SK-N-SH treated with all-trans-retinoic acid at 6 μM for 48 hours (cell line): ENCODE data around the gene PARD3.

Experiments used
- ATAC-seq: fragments of 200-7000 bp; cut with Tn5 transposase; 3 replicates; pipeline ENCODE4 v1.9.1; 2020; ENCODE audit warnings: mild to moderate bottlenecking, moderate library complexity
- ARNTL ChIP-seq: fragments of 450-650 bp; formaldehyde crosslinking; IDR thresholded peaks from 2 replicates; pipeline ENCODE4 v1.5.0; 2020; ENCODE audit warnings: low read depth, mild to moderate bottlenecking, moderate library complexity, borderline replicate concordance
- BACH2 ChIP-seq: fragments of 250-450 bp; sonication (Bioruptor Pico); IDR thresholded peaks from 2 replicates; pipeline ENCODE4 v1.9.0; 2021; ENCODE audit warnings: mild to moderate bottlenecking, borderline replicate concordance
- CSDC2 ChIP-seq: fragments of 250-450 bp; sonication (Bioruptor Pico); IDR thresholded peaks from 2 replicates; pipeline ENCODE4 v1.5.0; 2020; ENCODE audit warnings: mild to moderate bottlenecking, moderate library complexity
- ESRRG ChIP-seq: fragments of 250-450 bp; sonication (Bioruptor Pico); IDR thresholded peaks from 2 replicates; pipeline ENCODE4 v1.6.1; 2021; ENCODE audit warnings: mild to moderate bottlenecking
- GLIS3 ChIP-seq: fragments of 250-450 bp; sonication (Bioruptor Pico); IDR thresholded peaks from 2 replicates; pipeline ENCODE4 v1.5.0; 2020; ENCODE audit warnings: mild to moderate bottlenecking, moderate library complexity
- ISL1 ChIP-seq: fragments of 250-450 bp; sonication (Bioruptor Pico); IDR thresholded peaks from 2 replicates; pipeline ENCODE4 v2.1.2; 2022; ENCODE audit warnings: mild to moderate bottlenecking, moderate library complexity
- OSR1 ChIP-seq: fragments of 250-450 bp; sonication (Bioruptor Pico); IDR thresholded peaks from 2 replicates; pipeline ENCODE4 v1.8.0; 2022; ENCODE audit warnings: moderate library complexity, mild to moderate bottlenecking, inconsistent platforms
- PPARA ChIP-seq: fragments of 250-450 bp; sonication (Bioruptor Pico); IDR thresholded peaks from 2 replicates; pipeline ENCODE4 v1.5.0; 2020; ENCODE audit warnings: mild to moderate bottlenecking, borderline replicate concordance
- RARB ChIP-seq: fragments of 250-450 bp; sonication (Bioruptor Pico); IDR thresholded peaks from 2 replicates; pipeline ENCODE4 v1.8.0; 2021; ENCODE audit warnings: mild to moderate bottlenecking, moderate library complexity
- SNAI2 ChIP-seq: fragments of 250-450 bp; sonication (Bioruptor Pico); IDR thresholded peaks from 2 replicates; pipeline ENCODE4 v1.5.0; 2020; ENCODE audit warnings: mild to moderate bottlenecking, moderate library complexity
- TCF4 ChIP-seq: fragments of 250-450 bp; sonication (Bioruptor Pico); IDR thresholded peaks from 2 replicates; pipeline ENCODE4 v1.8.0; 2021; ENCODE audit warnings: mild to moderate bottlenecking, moderate library complexity, borderline replicate concordance
- ZFP30 ChIP-seq: fragments of 450-650 bp; formaldehyde crosslinking; IDR thresholded peaks from 2 replicates; pipeline ENCODE4 v1.5.0; 2022; ENCODE audit warnings: mild to moderate bottlenecking, moderate library complexity
- ZNF565 ChIP-seq: fragments of 450-650 bp; formaldehyde crosslinking; conservative IDR thresholded peaks from 2 replicates; pipeline ENCODE4 v1.5.0; 2020; ENCODE audit warnings: low read depth, mild to moderate bottlenecking, moderate library complexity
- TF ChIP-seq, protein P1 (sequence below): fragments of 250-450 bp; sonication (Bioruptor Pico); IDR thresholded peaks from 2 replicates; pipeline ENCODE4 v1.8.0; 2020; ENCODE audit warnings: mild to moderate bottlenecking, moderate library complexity, borderline replicate concordance
- TF ChIP-seq, protein P2 (sequence below): fragments of 250-450 bp; sonication (Bioruptor Pico); IDR thresholded peaks from 2 replicates; pipeline ENCODE4 v1.8.0; 2021; ENCODE audit warnings: low read depth, mild to moderate bottlenecking, moderate library complexity, borderline replicate concordance
- TF ChIP-seq, protein P3 (sequence below): fragments of 250-450 bp; sonication (Bioruptor Pico); IDR thresholded peaks from 2 replicates; pipeline ENCODE4 v1.5.0; 2020; ENCODE audit warnings: mild to moderate bottlenecking, moderate library complexity

The PARD3 gene

DNA sequence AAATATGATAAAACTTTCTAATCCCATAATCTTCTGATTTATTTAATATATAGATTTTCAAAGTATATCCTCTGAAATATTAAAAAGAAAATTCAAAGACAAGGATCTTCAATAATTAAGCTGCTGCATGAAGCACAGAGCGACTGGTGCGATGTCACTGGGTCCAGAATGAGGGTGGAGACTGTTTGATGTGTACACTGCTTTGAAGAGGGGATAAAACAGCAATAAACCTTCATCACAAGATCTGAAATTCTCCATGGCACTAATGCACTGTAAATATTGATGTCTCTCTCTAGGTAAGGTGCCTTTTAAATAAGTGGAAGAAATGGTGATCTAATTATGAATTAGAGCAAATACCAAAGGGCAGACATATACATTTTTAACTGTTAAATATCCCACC is 337.8 kb downstream of the PARD3 start (continued):
- TF ChIP-seq, protein P1, sequence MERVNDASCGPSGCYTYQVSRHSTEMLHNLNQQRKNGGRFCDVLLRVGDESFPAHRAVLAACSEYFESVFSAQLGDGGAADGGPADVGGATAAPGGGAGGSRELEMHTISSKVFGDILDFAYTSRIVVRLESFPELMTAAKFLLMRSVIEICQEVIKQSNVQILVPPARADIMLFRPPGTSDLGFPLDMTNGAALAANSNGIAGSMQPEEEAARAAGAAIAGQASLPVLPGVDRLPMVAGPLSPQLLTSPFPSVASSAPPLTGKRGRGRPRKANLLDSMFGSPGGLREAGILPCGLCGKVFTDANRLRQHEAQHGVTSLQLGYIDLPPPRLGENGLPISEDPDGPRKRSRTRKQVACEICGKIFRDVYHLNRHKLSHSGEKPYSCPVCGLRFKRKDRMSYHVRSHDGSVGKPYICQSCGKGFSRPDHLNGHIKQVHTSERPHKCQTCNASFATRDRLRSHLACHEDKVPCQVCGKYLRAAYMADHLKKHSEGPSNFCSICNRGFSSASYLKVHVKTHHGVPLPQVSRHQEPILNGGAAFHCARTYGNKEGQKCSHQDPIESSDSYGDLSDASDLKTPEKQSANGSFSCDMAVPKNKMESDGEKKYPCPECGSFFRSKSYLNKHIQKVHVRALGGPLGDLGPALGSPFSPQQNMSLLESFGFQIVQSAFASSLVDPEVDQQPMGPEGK (CRISPR knock-in tag): no peak
- TF ChIP-seq PPARA (CRISPR knock-in tag): no peak
- TF ChIP-seq, protein P2, sequence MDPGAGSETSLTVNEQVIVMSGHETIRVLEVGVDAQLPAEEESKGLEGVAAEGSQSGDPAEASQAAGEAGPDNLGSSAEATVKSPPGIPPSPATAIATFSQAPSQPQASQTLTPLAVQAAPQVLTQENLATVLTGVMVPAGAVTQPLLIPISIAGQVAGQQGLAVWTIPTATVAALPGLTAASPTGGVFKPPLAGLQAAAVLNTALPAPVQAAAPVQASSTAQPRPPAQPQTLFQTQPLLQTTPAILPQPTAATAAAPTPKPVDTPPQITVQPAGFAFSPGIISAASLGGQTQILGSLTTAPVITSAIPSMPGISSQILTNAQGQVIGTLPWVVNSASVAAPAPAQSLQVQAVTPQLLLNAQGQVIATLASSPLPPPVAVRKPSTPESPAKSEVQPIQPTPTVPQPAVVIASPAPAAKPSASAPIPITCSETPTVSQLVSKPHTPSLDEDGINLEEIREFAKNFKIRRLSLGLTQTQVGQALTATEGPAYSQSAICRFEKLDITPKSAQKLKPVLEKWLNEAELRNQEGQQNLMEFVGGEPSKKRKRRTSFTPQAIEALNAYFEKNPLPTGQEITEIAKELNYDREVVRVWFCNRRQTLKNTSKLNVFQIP (CRISPR knock-in tag): no peak
- TF ChIP-seq CSDC2 (CRISPR knock-in tag): no peak

DNA sequence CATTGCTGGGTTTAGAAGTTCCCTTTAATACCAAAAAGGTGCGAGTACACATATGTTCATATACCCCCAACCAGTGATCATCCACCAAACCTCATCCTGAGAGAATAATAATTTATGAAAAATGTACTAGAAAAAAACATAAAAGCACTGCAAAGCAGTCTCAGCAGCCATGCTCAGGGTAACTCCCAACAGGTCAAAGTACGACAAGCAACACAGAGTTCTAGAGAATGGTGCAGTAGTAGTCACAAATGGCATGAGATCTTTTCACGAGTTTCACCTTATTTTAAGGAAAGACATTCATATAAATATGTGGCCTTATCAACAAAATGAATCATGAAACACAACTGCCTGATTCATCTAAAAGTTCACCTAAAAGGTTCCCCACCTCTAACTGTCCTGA is 338.5 kb downstream of the PARD3 start:
- no peak for ATAC-seq
- TF ChIP-seq RARB (CRISPR knock-in tag): no peak
- TF ChIP-seq, protein P2 (CRISPR knock-in tag): no peak
- no peak for TF ChIP-seq ARNTL (CRISPR knock-in tag)

DNA sequence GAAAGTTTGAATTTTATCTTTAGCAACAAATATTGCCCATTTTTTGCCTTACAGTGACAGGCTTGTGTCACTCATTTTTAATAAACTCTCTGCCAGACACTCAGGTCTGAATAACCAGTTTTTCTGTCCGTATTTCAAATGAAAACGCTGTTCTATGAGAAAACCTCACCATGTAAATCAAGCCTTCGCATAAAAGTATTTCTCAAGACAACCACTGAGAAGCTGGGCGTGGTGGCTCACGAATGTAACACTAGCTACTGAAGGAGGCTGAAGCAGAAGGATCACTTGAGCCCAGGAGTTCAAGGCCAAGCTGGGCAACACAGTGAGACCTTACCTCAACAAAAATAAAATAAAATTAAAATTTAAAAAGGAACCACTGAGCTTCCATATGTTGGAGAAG is 339.3 kb downstream of the PARD3 start:
- no peak for ATAC-seq
- TF ChIP-seq OSR1 (CRISPR knock-in tag) (no peak), SNAI2 (CRISPR knock-in tag) (no peak), GLIS3 (CRISPR knock-in tag) (no peak), ISL1 (no peak), ARNTL (CRISPR knock-in tag) (no peak), CSDC2 (CRISPR knock-in tag) (no peak), ESRRG (CRISPR knock-in tag) (no peak), BACH2 (CRISPR knock-in tag) (no peak)
- TF ChIP-seq, protein P3, sequence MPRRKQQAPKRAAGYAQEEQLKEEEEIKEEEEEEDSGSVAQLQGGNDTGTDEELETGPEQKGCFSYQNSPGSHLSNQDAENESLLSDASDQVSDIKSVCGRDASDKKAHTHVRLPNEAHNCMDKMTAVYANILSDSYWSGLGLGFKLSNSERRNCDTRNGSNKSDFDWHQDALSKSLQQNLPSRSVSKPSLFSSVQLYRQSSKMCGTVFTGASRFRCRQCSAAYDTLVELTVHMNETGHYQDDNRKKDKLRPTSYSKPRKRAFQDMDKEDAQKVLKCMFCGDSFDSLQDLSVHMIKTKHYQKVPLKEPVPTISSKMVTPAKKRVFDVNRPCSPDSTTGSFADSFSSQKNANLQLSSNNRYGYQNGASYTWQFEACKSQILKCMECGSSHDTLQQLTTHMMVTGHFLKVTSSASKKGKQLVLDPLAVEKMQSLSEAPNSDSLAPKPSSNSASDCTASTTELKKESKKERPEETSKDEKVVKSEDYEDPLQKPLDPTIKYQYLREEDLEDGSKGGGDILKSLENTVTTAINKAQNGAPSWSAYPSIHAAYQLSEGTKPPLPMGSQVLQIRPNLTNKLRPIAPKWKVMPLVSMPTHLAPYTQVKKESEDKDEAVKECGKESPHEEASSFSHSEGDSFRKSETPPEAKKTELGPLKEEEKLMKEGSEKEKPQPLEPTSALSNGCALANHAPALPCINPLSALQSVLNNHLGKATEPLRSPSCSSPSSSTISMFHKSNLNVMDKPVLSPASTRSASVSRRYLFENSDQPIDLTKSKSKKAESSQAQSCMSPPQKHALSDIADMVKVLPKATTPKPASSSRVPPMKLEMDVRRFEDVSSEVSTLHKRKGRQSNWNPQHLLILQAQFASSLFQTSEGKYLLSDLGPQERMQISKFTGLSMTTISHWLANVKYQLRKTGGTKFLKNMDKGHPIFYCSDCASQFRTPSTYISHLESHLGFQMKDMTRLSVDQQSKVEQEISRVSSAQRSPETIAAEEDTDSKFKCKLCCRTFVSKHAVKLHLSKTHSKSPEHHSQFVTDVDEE (CRISPR knock-in tag): no peak
- TF ChIP-seq, protein P2 (CRISPR knock-in tag): no peak

DNA sequence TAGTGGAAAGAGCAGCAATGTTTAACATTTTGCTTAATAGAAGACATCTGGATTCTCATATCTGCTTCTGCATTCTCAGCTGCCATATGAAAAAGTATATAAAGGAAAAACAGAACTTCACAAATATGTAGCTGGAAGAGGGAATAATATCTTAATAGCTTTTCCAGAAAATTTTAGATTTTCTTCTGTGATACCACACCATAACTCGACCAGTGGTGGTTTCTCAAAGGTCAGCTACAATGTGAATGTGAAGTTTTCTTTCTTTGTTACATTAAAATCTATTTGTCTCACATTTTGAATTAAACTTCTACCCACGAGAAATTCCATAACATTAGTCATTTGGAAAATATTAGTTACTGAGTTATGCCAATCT is 339.8 kb downstream of the PARD3 start:
- peak; percentile 59 for ATAC-seq
- peak; percentile 82 for TF ChIP-seq TCF4 (CRISPR knock-in tag)
- TF ChIP-seq ZFP30 (CRISPR knock-in tag): 0 out of 2 replicates have a peak, but pooled peaks have one; percentile 6
- TF ChIP-seq ZNF565 (CRISPR knock-in tag): no peak
- TF ChIP-seq ISL1: peak; percentile 75
- TF ChIP-seq OSR1 (CRISPR knock-in tag): no peak
- TF ChIP-seq, all 23 proteins: peak for 3
